ENCODE results near the gene INHA. TPM values are rescaled to one million over a fixed set of nuclear protein-coding genes. Genes with fewer than 3 reads are reported as not detected.

The INHA gene
- total RNA-seq, 1 donor from 2014 or later = not detected

DNA sequence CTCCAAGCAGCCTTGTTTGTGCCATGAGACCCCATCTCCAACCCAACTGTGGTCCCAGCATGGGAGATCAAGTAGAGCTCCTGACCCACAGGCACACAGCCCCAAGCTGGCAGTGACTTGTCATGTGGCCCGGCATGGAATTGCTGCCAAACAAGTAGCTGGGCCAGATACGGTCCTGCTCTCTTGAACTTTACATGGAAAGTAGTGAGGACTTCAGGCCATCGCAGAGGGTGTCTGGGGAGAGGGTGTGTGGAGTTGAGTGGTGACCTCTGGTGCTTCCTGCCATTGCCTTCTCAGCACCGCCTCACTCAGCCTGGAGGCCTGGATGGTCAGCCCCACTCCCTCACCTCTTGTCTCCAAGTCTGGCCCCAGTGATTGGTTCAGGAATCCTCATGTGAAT lies 44.4 kb downstream of the INHA start:
- Histone ChIP-seq H3K27me3 (ENCODE audit: control insufficient read depth in 3 of 3, insufficient read depth in 3 of 3, low read length in 3 of 3) (no peaks in the 10 kb centered on the region), H3K4me3 (ENCODE audit: low read length in 3 of 3) (no peak overlapping the region), H3K9ac (ENCODE audit: low read depth in 1 of 3, low read length in 3 of 3) (no peak overlapping the region), H3K36me3 (ENCODE audit: control insufficient read depth in 3 of 3, insufficient read depth in 3 of 3, low read length in 3 of 3) (peaks cover 24 to 34% (median 25%) of the 10 kb centered on the region in 3 donors), H3K27ac (ENCODE audit: low read depth, low read length) (no peak overlapping the region), H3K4me1 (ENCODE audit: control insufficient read depth in 3 of 3, insufficient read depth in 3 of 3, low read length in 3 of 3) (peaks cover 0 to 3% (median 2%) of the 10 kb centered on the region in 3 donors), H3K9me3 (ENCODE audit: control insufficient read depth in 3 of 3, low read length in 3 of 3) (no peaks in the 10 kb centered on the region)

DNA sequence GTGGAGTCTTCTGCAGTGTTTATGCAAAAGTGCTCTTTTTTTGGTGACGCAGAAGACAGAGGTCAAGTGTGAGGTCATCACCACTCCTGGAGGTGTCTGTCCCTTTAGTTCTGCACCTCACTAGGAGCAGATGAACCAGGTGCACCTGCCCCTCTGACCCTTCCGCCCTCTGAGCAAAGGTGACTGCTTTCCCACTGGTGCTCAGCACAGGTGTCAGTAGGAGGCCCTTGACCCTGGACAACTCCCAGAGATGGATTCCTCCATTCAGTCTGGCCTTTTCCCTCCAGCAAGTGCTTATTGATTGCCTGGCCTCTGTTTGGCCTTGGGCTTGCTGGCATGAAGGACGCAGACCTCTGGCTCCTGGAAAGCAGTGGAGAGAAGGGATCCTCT lies 46.6 kb downstream of the INHA start:
- peaks cover 0 to 3% (median 2%) of the 10 kb centered on the region in 3 donors for H3K4me1 ChIP-seq (ENCODE audit: control insufficient read depth in 3 of 3, insufficient read depth in 3 of 3, low read length in 3 of 3)
- peak overlapping the region in 1 of 3 donors; percentile 19 for H3K9ac ChIP-seq (ENCODE audit: low read depth in 1 of 3, low read length in 3 of 3)
- no peak overlapping the region for H3K4me3 ChIP-seq (ENCODE audit: low read length in 3 of 3)
- no peaks in the 10 kb centered on the region for H3K27me3 ChIP-seq (ENCODE audit: control insufficient read depth in 3 of 3, insufficient read depth in 3 of 3, low read length in 3 of 3)
- no peaks in the 10 kb centered on the region for H3K9me3 ChIP-seq (ENCODE audit: control insufficient read depth in 3 of 3, low read length in 3 of 3)
- H3K36me3 ChIP-seq (ENCODE audit: control insufficient read depth in 3 of 3, insufficient read depth in 3 of 3, low read length in 3 of 3) = peaks cover 17 to 23% (median 18%) of the 10 kb centered on the region in 3 donors
- no peak overlapping the region for H3K27ac ChIP-seq (ENCODE audit: low read depth, low read length)

GRCh38 chr2:219619235-219619634 lies 47.1 kb downstream of the INHA start:
- Histone ChIP-seq H3K4me1 (ENCODE audit: control insufficient read depth in 3 of 3, insufficient read depth in 3 of 3, low read length in 3 of 3) (peaks cover 0 to 3% (median 2%) of the 10 kb centered on the region in 3 donors), H3K27ac (ENCODE audit: low read depth, low read length) (no peak overlapping the region), H3K36me3 (ENCODE audit: control insufficient read depth in 3 of 3, insufficient read depth in 3 of 3, low read length in 3 of 3) (peaks cover 15 to 18% (median 18%) of the 10 kb centered on the region in 3 donors), H3K27me3 (ENCODE audit: control insufficient read depth in 3 of 3, insufficient read depth in 3 of 3, low read length in 3 of 3) (no peaks in the 10 kb centered on the region), H3K9me3 (ENCODE audit: control insufficient read depth in 3 of 3, low read length in 3 of 3) (no peaks in the 10 kb centered on the region), H3K4me3 (ENCODE audit: low read length in 3 of 3) (no peak overlapping the region), H3K9ac (ENCODE audit: low read depth in 1 of 3, low read length in 3 of 3) (no peak overlapping the region)

DNA sequence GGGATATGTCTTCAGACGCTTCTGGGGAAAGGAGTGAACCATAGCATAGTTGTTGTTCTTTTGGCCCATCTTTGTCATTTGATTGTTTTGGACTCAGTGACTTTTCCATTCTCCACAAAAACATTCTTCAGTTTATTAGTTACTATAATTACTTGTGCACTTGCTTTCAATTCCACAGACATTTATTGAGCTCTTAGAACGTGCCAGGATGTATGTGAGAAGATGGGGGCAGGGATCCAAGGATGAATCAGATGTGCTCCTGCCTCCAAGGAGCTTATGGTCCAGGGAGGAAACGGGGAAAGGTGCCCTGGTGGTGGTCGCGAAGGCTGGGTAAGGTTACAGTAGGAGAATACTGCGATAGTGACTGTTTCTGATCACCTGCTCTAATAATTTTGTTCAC lies 48.4 kb downstream of the INHA start:
- Histone ChIP-seq H3K36me3 (ENCODE audit: control insufficient read depth in 3 of 3, insufficient read depth in 3 of 3, low read length in 3 of 3) (peaks cover 2 to 8% (median 7%) of the 10 kb centered on the region in 3 donors), H3K27ac (ENCODE audit: low read depth, low read length) (no peak overlapping the region), H3K27me3 (ENCODE audit: control insufficient read depth in 3 of 3, insufficient read depth in 3 of 3, low read length in 3 of 3) (no peaks in the 10 kb centered on the region), H3K4me3 (ENCODE audit: low read length in 3 of 3) (no peak overlapping the region), H3K4me1 (ENCODE audit: control insufficient read depth in 3 of 3, insufficient read depth in 3 of 3, low read length in 3 of 3) (peaks cover 0 to 3% (median 2%) of the 10 kb centered on the region in 3 donors), H3K9me3 (ENCODE audit: control insufficient read depth in 3 of 3, low read length in 3 of 3) (no peaks in the 10 kb centered on the region), H3K9ac (ENCODE audit: low read depth in 1 of 3, low read length in 3 of 3) (no peak overlapping the region)

DNA sequence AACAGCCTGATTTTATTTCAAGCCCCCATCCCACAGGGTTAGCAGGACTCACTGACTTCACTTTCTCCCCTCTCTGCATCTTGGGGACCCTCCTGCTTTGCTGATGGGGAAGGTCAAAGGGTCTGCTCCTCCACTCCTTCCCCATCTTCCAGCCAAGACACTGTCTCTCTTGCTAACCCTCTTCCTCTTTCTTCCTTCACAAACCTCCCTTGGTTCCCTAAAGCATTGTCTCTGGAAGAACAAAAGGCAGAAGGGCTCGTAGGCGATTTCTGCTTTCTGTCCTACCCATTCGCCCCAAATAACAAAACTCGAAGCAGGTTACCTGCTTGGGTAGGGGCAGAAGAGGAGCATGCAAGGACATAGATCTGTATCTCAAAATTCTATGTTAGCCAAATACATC lies 49.8 kb downstream of the INHA start:
- no peaks in the 10 kb centered on the region for H3K9me3 ChIP-seq (ENCODE audit: control insufficient read depth in 3 of 3, low read length in 3 of 3)
- H3K9ac ChIP-seq (ENCODE audit: low read depth in 1 of 3, low read length in 3 of 3) = no peak overlapping the region
- peaks cover 0 to 2% (median 0%) of the 10 kb centered on the region in 3 donors for H3K27me3 ChIP-seq (ENCODE audit: control insufficient read depth in 3 of 3, insufficient read depth in 3 of 3, low read length in 3 of 3)
- H3K4me1 ChIP-seq (ENCODE audit: control insufficient read depth in 3 of 3, insufficient read depth in 3 of 3, low read length in 3 of 3) = peaks cover 0 to 3% (median 2%) of the 10 kb centered on the region in 3 donors
- no peak overlapping the region for H3K4me3 ChIP-seq (ENCODE audit: low read length in 3 of 3)
- no peaks in the 10 kb centered on the region for H3K36me3 ChIP-seq (ENCODE audit: control insufficient read depth in 3 of 3, insufficient read depth in 3 of 3, low read length in 3 of 3)
- no peak overlapping the region for H3K27ac ChIP-seq (ENCODE audit: low read depth, low read length)

DNA sequence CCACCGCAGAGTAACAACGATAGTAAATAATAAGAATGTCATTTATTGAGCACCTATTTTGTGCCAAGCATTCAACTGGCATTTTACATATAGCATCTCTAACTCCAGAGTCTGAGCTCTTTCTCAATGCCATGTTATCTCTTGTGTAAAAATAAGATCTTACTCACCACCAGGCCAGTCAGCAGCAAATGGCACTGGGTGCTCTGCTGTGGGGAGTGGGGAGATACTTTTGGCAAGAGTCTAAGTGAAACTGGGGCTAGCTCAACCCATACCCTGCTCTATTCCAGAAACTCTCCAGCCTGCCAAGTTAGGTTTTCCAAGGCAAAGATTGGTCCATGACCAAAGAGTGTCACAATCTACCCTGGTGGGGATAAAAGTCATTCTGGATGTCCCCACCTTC lies 50.4 kb downstream of the INHA start:
- Histone ChIP-seq H3K4me1 (ENCODE audit: control insufficient read depth in 3 of 3, insufficient read depth in 3 of 3, low read length in 3 of 3) (peaks cover 0 to 3% (median 2%) of the 10 kb centered on the region in 3 donors), H3K4me3 (ENCODE audit: low read length in 3 of 3) (no peak overlapping the region), H3K27me3 (ENCODE audit: control insufficient read depth in 3 of 3, insufficient read depth in 3 of 3, low read length in 3 of 3) (peaks cover 0 to 3% (median 0%) of the 10 kb centered on the region in 3 donors), H3K9ac (ENCODE audit: low read depth in 1 of 3, low read length in 3 of 3) (no peak overlapping the region), H3K27ac (ENCODE audit: low read depth, low read length) (no peak overlapping the region), H3K9me3 (ENCODE audit: control insufficient read depth in 3 of 3, low read length in 3 of 3) (no peaks in the 10 kb centered on the region), H3K36me3 (ENCODE audit: control insufficient read depth in 3 of 3, insufficient read depth in 3 of 3, low read length in 3 of 3) (no peaks in the 10 kb centered on the region)

- no peak overlapping the region for H3K9ac ChIP-seq (ENCODE audit: low read depth in 1 of 3, low read length in 3 of 3)
- H3K4me3 ChIP-seq (ENCODE audit: low read length in 3 of 3) = no peak overlapping the region
- no peaks in the 10 kb centered on the region for H3K4me1 ChIP-seq (ENCODE audit: control insufficient read depth in 3 of 3, insufficient read depth in 3 of 3, low read length in 3 of 3)
- H3K9me3 ChIP-seq (ENCODE audit: control insufficient read depth in 3 of 3, low read length in 3 of 3) = no peaks in the 10 kb centered on the region
- H3K36me3 ChIP-seq (ENCODE audit: control insufficient read depth in 3 of 3, insufficient read depth in 3 of 3, low read length in 3 of 3) = no peaks in the 10 kb centered on the region
- no peak overlapping the region for H3K27ac ChIP-seq (ENCODE audit: low read depth, low read length)
- peaks cover 0 to 7% (median 3%) of the 10 kb centered on the region in 3 donors for H3K27me3 ChIP-seq (ENCODE audit: control insufficient read depth in 3 of 3, insufficient read depth in 3 of 3, low read length in 3 of 3)
These were observed 52.5 kb downstream of the INHA start for GRCh38 chr2:219624565-219624964.

GRCh38 chr2:219625179-219625578 lies 53.1 kb downstream of the INHA start:
- H3K9me3 ChIP-seq (ENCODE audit: control insufficient read depth in 3 of 3, low read length in 3 of 3) = no peaks in the 10 kb centered on the region
- H3K4me3 ChIP-seq (ENCODE audit: low read length in 3 of 3) = no peak overlapping the region
- H3K9ac ChIP-seq (ENCODE audit: low read depth in 1 of 3, low read length in 3 of 3) = no peak overlapping the region
- peaks cover 0 to 7% (median 3%) of the 10 kb centered on the region in 3 donors for H3K27me3 ChIP-seq (ENCODE audit: control insufficient read depth in 3 of 3, insufficient read depth in 3 of 3, low read length in 3 of 3)
- no peaks in the 10 kb centered on the region for H3K4me1 ChIP-seq (ENCODE audit: control insufficient read depth in 3 of 3, insufficient read depth in 3 of 3, low read length in 3 of 3)
- no peaks in the 10 kb centered on the region for H3K36me3 ChIP-seq (ENCODE audit: control insufficient read depth in 3 of 3, insufficient read depth in 3 of 3, low read length in 3 of 3)
- no peak overlapping the region for H3K27ac ChIP-seq (ENCODE audit: low read depth, low read length)

Small RNA genes lying within 50 kb of the gene (small RNA-seq; reads per million reads assigned to genes)
- not detected for gene MIR3132
- not detected for gene RN7SKP213

Other genes with a start within 250 kb of the INHA start
- not detected for gene RESP18, start 239.6 kb upstream of the INHA start, total RNA-seq
- gene DNPEP, start 184.4 kb upstream of the INHA start, total RNA-seq = 25.1 TPM
- gene DES, start 153.9 kb upstream of the INHA start, total RNA-seq = 3,588 TPM
- gene SPEG, start 137.5 kb upstream of the INHA start, total RNA-seq = 95.5 TPM
- 27.7 TPM for gene GMPPA, start 73.4 kb upstream of the INHA start, total RNA-seq
- not detected for gene ASIC4, start 57.8 kb upstream of the INHA start, total RNA-seq
- gene CHPF, start 28.5 kb upstream of the INHA start, total RNA-seq = 33.4 TPM
- gene TMEM198, start 28.3 kb upstream of the INHA start, total RNA-seq = 2.1 TPM
- gene OBSL1, start 771 bp upstream of the INHA start, total RNA-seq = 87.2 TPM
- 8.9 TPM for gene STK11IP, start 25.5 kb downstream of the INHA start, total RNA-seq
- 2.1 TPM for gene SLC4A3, start 55.3 kb downstream of the INHA start, total RNA-seq

All from skeletal muscle tissue (tissue), 5 donors.